Adrenal gland (tissue), 5 donors: Measurements from ENCODE around the gene UBA3.

Experiments
- CTCF ChIP-seq, 6 experiments: fragments of 450-650 bp in 4 of 6; fragments of 200-600 bp in 2 of 6; sonication (generic) in 1 of 6; IDR thresholded peaks; 1 replicate in 5 of 6; 2 replicates in 1 of 6; pipeline versions ENCODE4 v1.5.1 to v1.8.0; 2016 to 2021; ENCODE audit warnings: antibody characterized with exemption in 6 of 6, mild to moderate bottlenecking in 2 of 6, moderate library complexity in 1 of 6
- POLR2A ChIP-seq, 2 donors: fragments of 450-650 bp; IDR thresholded peaks; one replicate each; pipeline ENCODE4 v1.6.1; 2017; ENCODE audit warnings: antibody characterized with exemption in 2 of 2, mild to moderate bottlenecking in 2 of 2, moderate library complexity in 1 of 2
- donor health status: DM: no; HTN: no; CAD: no.

- TF ChIP-seq CTCF (IDR thresholded peaks at IDR 0.05) (no peak), POLR2A (IDR thresholded peaks at IDR 0.05) (no peak)
Observed at GRCh38 chr3:69016901-69017300, 63.3 kb downstream of the UBA3 start.
